ENCODE results near the gene PTPRK. TPM values are rescaled to one million over a fixed set of nuclear protein-coding genes. Genes with fewer than 3 reads are reported as not detected.

Gene PTPRK
- total and polyA plus RNA-seq, 2 donors, result 9.3 to 26.8 TPM

DNA sequence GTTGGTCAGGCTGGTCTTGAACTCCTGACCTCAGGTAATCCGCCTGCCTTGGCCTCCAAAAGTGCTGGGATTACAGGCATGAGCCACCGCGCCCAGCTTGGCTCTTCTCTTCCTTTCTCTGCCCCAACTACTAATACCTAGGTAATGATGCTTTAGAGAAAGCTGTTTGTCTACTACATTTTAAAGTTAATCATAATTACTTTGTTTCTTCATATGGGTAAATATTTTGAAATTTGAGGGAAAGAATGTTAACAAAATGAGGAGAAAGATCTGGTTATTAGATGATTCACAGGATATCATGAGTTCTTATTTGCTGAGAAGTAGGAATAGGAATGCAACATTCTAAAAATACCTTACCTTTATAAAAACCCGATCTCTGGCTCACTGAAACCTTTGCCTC, 18.4 kb upstream of the PTPRK start:
- no peak for DNase-seq (ENCODE audit: low read depth in 6 of 9, low spot score in 9 of 9)
- Histone ChIP-seq H3K27ac (ENCODE audit: low read depth in 1 of 2, low read length in 1 of 2) (no peak overlapping the region), H3K36me3 (ENCODE audit: control insufficient read depth in 2 of 2, insufficient read depth in 2 of 2, low read length in 1 of 2) (no peaks in the 10 kb centered on the region), H3K9me3 (ENCODE audit: control insufficient read depth in 2 of 2, insufficient read depth in 1 of 2, low read length in 1 of 2) (no peaks in the 10 kb centered on the region), H3K4me3 (ENCODE audit: low read length in 2 of 2) (no peak overlapping the region), H3K4me1 (ENCODE audit: control insufficient read depth in 2 of 2, insufficient read depth in 2 of 2, low read length in 2 of 2) (no peaks in the 10 kb centered on the region), H3K27me3 (ENCODE audit: control insufficient read depth in 2 of 2, insufficient read depth in 1 of 2, low read length in 1 of 2) (peaks cover 0 to 3% of the 10 kb centered on the region in 2 donors)
- 98% methylated on average over 4 of the region's 4 CpGs for WGBS

DNA sequence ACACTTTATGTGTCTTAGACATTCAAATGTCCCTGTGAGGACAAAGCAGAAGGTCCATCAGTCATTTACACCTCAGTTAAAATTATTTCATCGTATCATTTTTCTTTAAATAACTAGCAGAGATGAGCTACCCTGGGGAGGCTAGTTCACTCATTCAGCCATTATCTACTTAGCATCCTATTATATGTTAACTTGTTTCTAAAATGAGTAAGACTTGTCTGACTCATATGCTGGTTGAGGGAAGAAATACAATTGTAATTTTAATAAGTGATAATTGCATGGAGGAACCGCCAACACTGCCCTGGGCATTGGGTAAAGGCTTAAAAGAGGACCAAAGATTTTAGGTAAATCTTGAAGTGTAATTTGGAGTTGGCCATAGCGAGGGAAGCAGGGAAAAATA, 12.4 kb upstream of the PTPRK start:
- H3K36me3 ChIP-seq (ENCODE audit: control insufficient read depth in 2 of 2, insufficient read depth in 2 of 2, low read length in 1 of 2), result no peaks in the 10 kb centered on the region
- 78% methylated on average over 3 of the region's 3 CpGs for WGBS
- H3K9me3 ChIP-seq (ENCODE audit: control insufficient read depth in 2 of 2, insufficient read depth in 1 of 2, low read length in 1 of 2), result peaks cover 0 to 2% of the 10 kb centered on the region in 2 donors
- peaks cover 0 to 2% of the 10 kb centered on the region in 2 donors for H3K27me3 ChIP-seq (ENCODE audit: control insufficient read depth in 2 of 2, insufficient read depth in 1 of 2, low read length in 1 of 2)
- H3K27ac ChIP-seq (ENCODE audit: low read depth in 1 of 2, low read length in 1 of 2), result no peak overlapping the region
- no peak for DNase-seq (ENCODE audit: low read depth in 6 of 9, low spot score in 9 of 9)
- no peak overlapping the region for H3K4me3 ChIP-seq (ENCODE audit: low read length in 2 of 2)
- H3K4me1 ChIP-seq (ENCODE audit: control insufficient read depth in 2 of 2, insufficient read depth in 2 of 2, low read length in 2 of 2), result no peaks in the 10 kb centered on the region

DNA sequence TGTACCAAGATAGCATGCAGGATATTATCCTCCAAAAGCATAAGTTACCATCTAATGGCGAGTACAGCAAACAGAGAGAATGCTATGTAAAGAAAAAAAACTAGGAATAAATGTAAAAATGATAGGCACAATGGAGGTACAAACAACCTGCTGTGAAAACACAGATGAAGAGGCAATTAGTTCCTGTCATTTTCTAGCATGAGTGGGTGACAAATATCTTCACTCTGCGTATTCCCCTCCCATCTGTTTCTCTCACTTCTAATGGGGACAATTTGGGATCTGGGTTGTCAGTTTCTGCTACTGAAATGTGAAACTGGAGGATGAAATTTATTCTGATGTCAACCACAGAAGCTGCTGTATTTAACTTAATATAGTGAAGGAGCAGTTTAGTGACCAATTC, 11.7 kb upstream of the PTPRK start:
- Histone ChIP-seq H3K27me3 (ENCODE audit: control insufficient read depth in 2 of 2, insufficient read depth in 1 of 2, low read length in 1 of 2) (no peaks in the 10 kb centered on the region), H3K4me3 (ENCODE audit: low read length in 2 of 2) (no peak overlapping the region), H3K27ac (ENCODE audit: low read depth in 1 of 2, low read length in 1 of 2) (no peak overlapping the region), H3K9me3 (ENCODE audit: control insufficient read depth in 2 of 2, insufficient read depth in 1 of 2, low read length in 1 of 2) (peaks cover 0 to 2% of the 10 kb centered on the region in 2 donors), H3K36me3 (ENCODE audit: control insufficient read depth in 2 of 2, insufficient read depth in 2 of 2, low read length in 1 of 2) (no peaks in the 10 kb centered on the region), H3K4me1 (ENCODE audit: control insufficient read depth in 2 of 2, insufficient read depth in 2 of 2, low read length in 2 of 2) (no peaks in the 10 kb centered on the region)
- no peak for DNase-seq (ENCODE audit: low read depth in 6 of 9, low spot score in 9 of 9)
- WGBS, result 97% methylated on average over 2 of the region's 2 CpGs

DNA sequence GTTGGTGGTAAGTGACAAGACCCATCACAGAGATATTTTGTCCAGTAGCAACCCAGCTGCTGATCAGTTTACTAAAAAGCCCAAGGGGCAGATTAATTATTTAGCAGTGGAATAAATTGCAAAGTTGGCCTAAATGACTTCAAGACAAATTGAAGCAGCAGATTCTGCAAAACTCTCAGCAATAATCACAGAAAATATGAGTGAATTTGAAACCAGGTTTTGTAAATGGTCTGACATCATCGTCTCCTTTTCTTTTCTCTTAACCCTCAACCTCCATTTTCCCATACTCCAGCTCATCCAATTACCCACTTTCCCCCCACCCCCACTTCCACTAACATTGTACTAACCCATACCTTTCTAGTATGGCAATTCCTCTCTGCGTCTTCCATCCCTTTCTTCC, 11.3 kb upstream of the PTPRK start:
- Histone ChIP-seq H3K36me3 (ENCODE audit: control insufficient read depth in 2 of 2, insufficient read depth in 2 of 2, low read length in 1 of 2) (no peaks in the 10 kb centered on the region), H3K4me3 (ENCODE audit: low read length in 2 of 2) (no peak overlapping the region), H3K9me3 (ENCODE audit: control insufficient read depth in 2 of 2, insufficient read depth in 1 of 2, low read length in 1 of 2) (peaks cover 0 to 2% of the 10 kb centered on the region in 2 donors), H3K27ac (ENCODE audit: low read depth in 1 of 2, low read length in 1 of 2) (no peak overlapping the region), H3K4me1 (ENCODE audit: control insufficient read depth in 2 of 2, insufficient read depth in 2 of 2, low read length in 2 of 2) (no peaks in the 10 kb centered on the region), H3K27me3 (ENCODE audit: control insufficient read depth in 2 of 2, insufficient read depth in 1 of 2, low read length in 1 of 2) (no peaks in the 10 kb centered on the region)
- DNase-seq (ENCODE audit: low read depth in 6 of 9, low spot score in 9 of 9), result no peak
- 93% methylated on average over 2 of the region's 2 CpGs for whole genome bisulfite sequencing

DNA sequence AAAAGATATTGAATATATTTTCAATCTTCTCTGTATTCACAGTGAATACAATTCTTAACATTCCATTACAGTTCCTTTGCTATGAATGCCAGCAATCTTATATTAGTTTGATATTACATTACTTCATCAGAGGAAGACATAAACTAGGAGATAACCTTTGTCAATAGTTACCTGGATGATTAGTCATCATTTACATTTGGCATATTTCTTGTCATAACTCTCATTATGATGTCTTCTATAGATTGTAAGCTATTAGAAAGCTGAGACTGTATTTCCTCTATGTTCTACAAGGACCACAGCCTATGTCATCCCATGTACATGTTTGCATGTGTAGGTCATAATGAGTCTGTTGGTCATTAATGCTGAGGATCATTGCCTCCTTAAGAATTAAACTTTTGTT, 7.8 kb upstream of the PTPRK start:
- Histone ChIP-seq H3K4me3 (ENCODE audit: low read length in 2 of 2) (no peak overlapping the region), H3K27ac (ENCODE audit: low read depth in 1 of 2, low read length in 1 of 2) (no peak overlapping the region), H3K27me3 (ENCODE audit: control insufficient read depth in 2 of 2, insufficient read depth in 1 of 2, low read length in 1 of 2) (no peaks in the 10 kb centered on the region), H3K9me3 (ENCODE audit: control insufficient read depth in 2 of 2, insufficient read depth in 1 of 2, low read length in 1 of 2) (peaks cover 0 to 2% of the 10 kb centered on the region in 2 donors), H3K4me1 (ENCODE audit: control insufficient read depth in 2 of 2, insufficient read depth in 2 of 2, low read length in 2 of 2) (no peaks in the 10 kb centered on the region), H3K36me3 (ENCODE audit: control insufficient read depth in 2 of 2, insufficient read depth in 2 of 2, low read length in 1 of 2) (no peaks in the 10 kb centered on the region)
- DNase-seq (ENCODE audit: low read depth in 6 of 9, low spot score in 9 of 9), result no peak

DNA sequence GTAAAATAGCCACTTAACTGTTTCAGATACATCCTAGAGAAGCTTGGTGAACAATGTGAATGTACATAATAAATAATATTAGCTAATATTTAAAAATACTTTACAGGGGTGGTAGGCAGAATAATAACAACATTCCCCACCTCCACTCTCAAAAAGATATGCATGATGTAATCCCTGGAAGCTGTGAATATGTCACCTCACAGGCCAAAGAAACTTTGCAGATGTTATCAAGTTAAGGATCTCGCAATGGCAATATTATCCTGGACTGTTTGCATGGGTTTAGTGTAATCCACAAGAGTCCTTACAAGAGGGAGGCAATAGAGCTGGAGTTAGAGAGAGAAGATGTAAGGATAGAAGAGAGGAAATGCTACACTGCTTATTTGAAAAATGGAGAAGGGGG, 7.0 kb upstream of the PTPRK start:
- Histone ChIP-seq H3K9me3 (ENCODE audit: control insufficient read depth in 2 of 2, insufficient read depth in 1 of 2, low read length in 1 of 2) (peaks cover 0 to 2% of the 10 kb centered on the region in 2 donors), H3K4me3 (ENCODE audit: low read length in 2 of 2) (no peak overlapping the region), H3K4me1 (ENCODE audit: control insufficient read depth in 2 of 2, insufficient read depth in 2 of 2, low read length in 2 of 2) (no peaks in the 10 kb centered on the region), H3K27me3 (ENCODE audit: control insufficient read depth in 2 of 2, insufficient read depth in 1 of 2, low read length in 1 of 2) (peaks cover 0 to under 1% of the 10 kb centered on the region in 2 donors), H3K36me3 (ENCODE audit: control insufficient read depth in 2 of 2, insufficient read depth in 2 of 2, low read length in 1 of 2) (no peaks in the 10 kb centered on the region), H3K27ac (ENCODE audit: low read depth in 1 of 2, low read length in 1 of 2) (no peak overlapping the region)
- 95% methylated on average over 1 of the region's 1 CpG for WGBS
- no peak for DNase-seq (ENCODE audit: low read depth in 6 of 9, low spot score in 9 of 9)

DNA sequence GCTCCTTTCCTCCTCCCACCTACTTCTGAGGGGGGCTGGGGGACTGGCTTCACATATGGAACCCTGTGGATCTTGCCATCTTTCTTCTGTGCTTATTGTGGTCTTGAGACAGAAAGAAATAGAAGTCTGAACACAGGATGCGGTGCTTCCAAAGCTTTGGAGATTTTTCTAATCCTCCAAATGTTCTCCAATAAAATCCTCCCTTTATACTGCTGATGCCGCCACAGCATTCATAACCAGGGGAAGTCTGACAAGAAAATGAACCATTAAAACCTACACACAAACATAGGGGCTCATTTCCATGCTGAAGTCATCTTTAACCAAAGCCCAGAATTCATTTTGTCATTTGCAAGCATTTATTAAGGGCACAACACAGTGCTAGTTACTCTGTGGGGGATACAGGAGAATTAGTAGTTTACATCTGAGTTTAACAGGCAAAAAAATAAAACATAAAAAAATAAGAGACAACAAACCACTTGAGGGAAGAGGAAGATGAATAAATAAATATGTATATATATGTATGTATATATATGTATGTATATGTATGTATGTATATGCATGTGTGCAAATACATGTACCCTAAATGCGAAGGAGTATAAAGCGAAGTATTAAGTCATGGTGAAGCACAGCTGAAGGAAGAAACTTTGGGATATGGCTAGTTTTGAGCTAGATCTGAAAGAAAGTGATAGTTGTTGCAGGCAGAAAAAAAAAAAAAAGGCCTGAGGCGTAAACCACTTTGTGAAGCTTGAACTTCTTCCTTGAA, 5.9 kb upstream of the PTPRK start:
- peaks cover 0 to 5% of the 10 kb centered on the region in 2 donors for H3K27me3 ChIP-seq (ENCODE audit: control insufficient read depth in 2 of 2, insufficient read depth in 1 of 2, low read length in 1 of 2)
- H3K4me3 ChIP-seq (ENCODE audit: low read length in 2 of 2), result no peak overlapping the region
- WGBS, result 87% methylated on average over 5 of the region's 5 CpGs

DNA sequence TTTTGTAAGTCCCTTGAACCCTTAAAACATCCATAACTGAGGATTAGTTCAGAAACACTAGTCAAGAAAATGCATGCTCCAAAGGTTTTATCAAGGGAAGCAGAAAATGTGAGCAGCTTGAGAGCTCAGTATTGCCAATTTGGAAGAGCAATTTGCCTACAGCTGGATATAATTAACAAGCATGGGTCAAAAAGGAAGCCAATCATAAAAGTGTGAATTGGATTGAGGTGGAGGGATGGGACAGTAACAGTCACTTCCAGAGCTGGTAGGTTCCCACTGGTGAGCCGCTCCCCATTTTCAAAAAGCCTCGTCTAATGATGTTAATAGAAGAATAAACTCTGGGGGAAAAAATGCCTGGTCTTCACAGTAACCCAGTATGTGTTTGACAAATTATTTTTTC, 5.0 kb upstream of the PTPRK start:
- no peak for DNase-seq (ENCODE audit: low read depth in 6 of 9, low spot score in 9 of 9)
- Histone ChIP-seq H3K36me3 (ENCODE audit: control insufficient read depth in 2 of 2, insufficient read depth in 2 of 2, low read length in 1 of 2) (no peaks in the 10 kb centered on the region), H3K27ac (ENCODE audit: low read depth in 1 of 2, low read length in 1 of 2) (no peak overlapping the region), H3K4me1 (ENCODE audit: control insufficient read depth in 2 of 2, insufficient read depth in 2 of 2, low read length in 2 of 2) (peaks cover 0 to 7% of the 10 kb centered on the region in 2 donors), H3K4me3 (ENCODE audit: low read length in 2 of 2) (no peak overlapping the region), H3K9me3 (ENCODE audit: control insufficient read depth in 2 of 2, insufficient read depth in 1 of 2, low read length in 1 of 2) (peaks cover 0 to 2% of the 10 kb centered on the region in 2 donors), H3K27me3 (ENCODE audit: control insufficient read depth in 2 of 2, insufficient read depth in 1 of 2, low read length in 1 of 2) (peaks cover 2 to 11% of the 10 kb centered on the region in 2 donors)
- WGBS, result 98% methylated on average over 2 of the region's 2 CpGs

More for the DNA sequence above, 5.9 kb upstream of the PTPRK start:
- H3K36me3 ChIP-seq (ENCODE audit: control insufficient read depth in 2 of 2, insufficient read depth in 2 of 2, low read length in 1 of 2), result no peaks in the 10 kb centered on the region
- peaks cover 0 to under 1% of the 10 kb centered on the region in 2 donors for H3K4me1 ChIP-seq (ENCODE audit: control insufficient read depth in 2 of 2, insufficient read depth in 2 of 2, low read length in 2 of 2)
- no peak for DNase-seq (ENCODE audit: low read depth in 6 of 9, low spot score in 9 of 9)
- H3K27ac ChIP-seq (ENCODE audit: low read depth in 1 of 2, low read length in 1 of 2), result no peak overlapping the region
- peaks cover 0 to 2% of the 10 kb centered on the region in 2 donors for H3K9me3 ChIP-seq (ENCODE audit: control insufficient read depth in 2 of 2, insufficient read depth in 1 of 2, low read length in 1 of 2)

DNA sequence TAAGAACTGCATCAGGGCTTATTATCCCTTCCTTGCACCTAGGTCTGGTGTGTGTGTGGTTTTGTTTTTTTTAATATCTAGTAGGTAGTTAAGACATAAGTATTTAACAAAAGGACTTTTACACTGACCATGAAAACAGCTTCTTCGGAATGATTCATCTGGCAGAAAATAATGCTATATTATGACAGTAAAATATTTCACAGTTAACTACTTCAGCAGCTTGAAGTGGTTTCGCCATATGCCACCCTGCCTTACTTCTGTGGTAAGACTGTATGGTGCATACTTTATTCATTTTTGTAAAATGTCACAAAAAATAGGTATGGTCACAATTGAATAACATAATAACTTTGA, 858 bp upstream of the PTPRK start:
- H3K4me1 ChIP-seq (ENCODE audit: control insufficient read depth in 2 of 2, insufficient read depth in 2 of 2, low read length in 2 of 2), result peaks cover 3 to 12% of the 10 kb centered on the region in 2 donors
- no peaks in the 10 kb centered on the region for H3K36me3 ChIP-seq (ENCODE audit: control insufficient read depth in 2 of 2, insufficient read depth in 2 of 2, low read length in 1 of 2)
- peaks cover 4 to 14% of the 10 kb centered on the region in 2 donors for H3K27me3 ChIP-seq (ENCODE audit: control insufficient read depth in 2 of 2, insufficient read depth in 1 of 2, low read length in 1 of 2)
- H3K27ac ChIP-seq (ENCODE audit: low read depth in 1 of 2, low read length in 1 of 2), result peak overlapping the region in 1 of 2 donors; percentile 82
- no peak for DNase-seq (ENCODE audit: low read depth in 6 of 9, low spot score in 9 of 9)
- H3K4me3 ChIP-seq (ENCODE audit: low read length in 2 of 2), result peak overlapping the region; percentile 86 to 94
- WGBS, result 68% methylated on average over 2 of the region's 2 CpGs
- no peaks in the 10 kb centered on the region for H3K9me3 ChIP-seq (ENCODE audit: control insufficient read depth in 2 of 2, insufficient read depth in 1 of 2, low read length in 1 of 2)

Data from thymus (tissue), 11 donors.